Caco-2 (cell line): ENCODE measurements around the gene CLMP. TPM values are rescaled to one million over a fixed set of nuclear protein-coding genes. Genes with fewer than 3 reads are reported as not detected.
A peak's percentile ranks its signal among the peaks of the same experiment; 100 is the strongest.

Experiments used
- BruUV-seq: library from RNA; stranded (reverse); fragments of 400-500 nt; replicated peaks from 2 replicates; lab custom pipeline; 2021; lab: Mats Ljungman, UMichigan
- CTCF ChIA-PET: fragments of 300-600 bp; sonication (Branson Sonifier 250); formaldehyde crosslinking; loops from one replicate; lab custom pipeline; 2022; ENCODE audit warnings: antibody characterized with exemption; lab: Charles Lee
- POLR2A ChIA-PET: fragments of 300-600 bp; sonication (Branson Sonifier 250); formaldehyde crosslinking; loops from one replicate; lab custom pipeline; 2022; ENCODE audit warnings: antibody characterized with exemption; lab: Charles Lee
- DNase-seq, 2 experiments: peaks; one replicate each; pipeline versions ENCODE4 v3.0.0 to v3.0.0-alpha.2; 2020 to 2022
- H3K27me3 ChIP-seq: replicated peaks from 2 replicates; pipeline ENCODE4 v1.6.0; 2011; ENCODE audit warnings: low read length; ENCODE audit not compliant: control insufficient read depth, insufficient read depth
- H3K36me3 ChIP-seq: 2 replicates; pipeline ENCODE4 v1.5.1; 2011; ENCODE audit warnings: low read length; ENCODE audit not compliant: control insufficient read depth, insufficient read depth
- H3K4me1 ChIP-seq: fragments of 250-450 bp; sonication (Bioruptor Pico); 2 replicates; pipeline ENCODE4 v1.5.1; 2020; ENCODE audit warnings: mild to moderate bottlenecking
- H3K4me3 ChIP-seq: 2 replicates; pipeline ENCODE4 v1.5.1; 2011; ENCODE audit warnings: low read depth, mild to moderate bottlenecking, control low read depth, low read length
- H3K9me3 ChIP-seq: fragments of 250-450 bp; sonication (Bioruptor Pico); 2 replicates; pipeline ENCODE4 v1.5.1; 2020; ENCODE audit warnings: mild to moderate bottlenecking, moderate library complexity
- H3K27ac Mint-ChIP-seq: one replicate; pipeline ENCODE4 v1.8.0; 2022; ENCODE audit warnings: mixed read lengths; ENCODE audit not compliant: unreplicated experiment
- H3K27me3 Mint-ChIP-seq: one replicate; pipeline ENCODE4 v1.8.0; 2022; ENCODE audit warnings: mixed read lengths; ENCODE audit not compliant: insufficient read depth, unreplicated experiment
- H3K36me3 Mint-ChIP-seq: one replicate; pipeline ENCODE4 v1.8.0; 2022; ENCODE audit warnings: mild to moderate bottlenecking, mixed read lengths; ENCODE audit not compliant: insufficient read depth, unreplicated experiment
- H3K4me1 Mint-ChIP-seq: one replicate; pipeline ENCODE4 v1.8.0; 2022; ENCODE audit warnings: low read depth, mixed read lengths; ENCODE audit not compliant: unreplicated experiment
- H3K4me3 Mint-ChIP-seq: one replicate; pipeline ENCODE4 v1.8.0; 2022; ENCODE audit warnings: mild to moderate bottlenecking, moderate library complexity, mixed read lengths; ENCODE audit not compliant: unreplicated experiment
- H3K9me3 Mint-ChIP-seq: one replicate; pipeline ENCODE4 v1.8.0; 2022; ENCODE audit warnings: mixed read lengths; ENCODE audit not compliant: unreplicated experiment
- intact Hi-C: fragments of 100-400 bp; cut with micrococcal nuclease; formaldehyde crosslinking; loops from one replicate; pipeline ENCODE4 v1.10.0; 2022; ENCODE audit not compliant: unreplicated experiment
- total RNA-seq: library from RNA; stranded (reverse); gene quantifications from 2 replicates; pipeline ENCODE4 v1.2.3, GENCODE V29; 2022
- TF ChIP-seq, protein P1 (sequence below), 2 experiments: fragments of 200-600 bp in 1 of 2; IDR thresholded peaks; 1 replicate in 1 of 2; 2 replicates in 1 of 2; pipeline versions ENCODE4 v1.5.1 to v1.8.0; 2011 to 2022; ENCODE audit warnings: antibody characterized with exemption in 1 of 2, control low read depth in 1 of 2, inconsistent platforms in 1 of 2, low read depth in 1 of 2, low read length in 1 of 2, mild to moderate bottlenecking in 1 of 2, moderate library complexity in 1 of 2; ENCODE audit not compliant: insufficient read depth in 1 of 2, severe bottlenecking in 1 of 2, unreplicated experiment in 1 of 2

CLMP gene
- total RNA-seq, 1 experiment from 2014 or later, result 58.9 TPM

DNA sequence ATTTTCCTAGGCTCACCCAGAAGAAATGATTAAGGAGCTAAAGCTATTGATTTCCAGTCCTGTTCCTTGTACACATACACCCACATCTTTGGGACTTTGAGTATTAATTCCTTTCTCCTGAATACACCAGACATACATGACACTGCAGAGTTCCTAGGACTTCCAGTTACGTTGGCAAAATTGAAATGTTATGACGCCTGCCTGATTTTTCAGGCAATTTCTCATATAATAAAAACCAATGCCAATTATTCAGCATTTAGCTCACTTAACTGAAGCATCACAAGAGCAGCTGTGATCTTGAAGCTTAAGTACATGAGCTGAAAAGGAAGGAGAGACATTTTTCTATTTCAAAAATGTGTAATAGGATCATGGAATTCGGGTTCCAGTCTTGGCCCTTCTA lies 4.5 kb downstream of the CLMP start:
- Mint-ChIP-seq H3K9me3 (no peaks in the 10 kb centered on the region), H3K4me3 (no peak overlapping the region), H3K36me3 (peaks cover 4% of the 10 kb centered on the region), H3K27me3 (peaks cover 5% of the 10 kb centered on the region), H3K4me1 (peaks cover 14% of the 10 kb centered on the region), H3K27ac (no peak overlapping the region)
- BruUV-seq, result no TSS peak
- Histone ChIP-seq H3K4me1 (peaks cover 11% of the 10 kb centered on the region), H3K4me3 (no peak overlapping the region), H3K36me3 (no peaks in the 10 kb centered on the region), H3K27me3 (no peaks in the 10 kb centered on the region), H3K9me3 (no peaks in the 10 kb centered on the region)
- DNase-seq, result no peak
- ChIA-PET CTCF (interaction anchor here (1.8 kb wide), 1 partner anchor 57 kb away, joined by 4 read pairs; no protein-coding TSS in a partner anchor), POLR2A (interaction anchor here (0.9 kb wide), 1 partner anchor 41 kb away, joined by 3 read pairs; no protein-coding TSS in a partner anchor)
- TF ChIP-seq, protein P1, sequence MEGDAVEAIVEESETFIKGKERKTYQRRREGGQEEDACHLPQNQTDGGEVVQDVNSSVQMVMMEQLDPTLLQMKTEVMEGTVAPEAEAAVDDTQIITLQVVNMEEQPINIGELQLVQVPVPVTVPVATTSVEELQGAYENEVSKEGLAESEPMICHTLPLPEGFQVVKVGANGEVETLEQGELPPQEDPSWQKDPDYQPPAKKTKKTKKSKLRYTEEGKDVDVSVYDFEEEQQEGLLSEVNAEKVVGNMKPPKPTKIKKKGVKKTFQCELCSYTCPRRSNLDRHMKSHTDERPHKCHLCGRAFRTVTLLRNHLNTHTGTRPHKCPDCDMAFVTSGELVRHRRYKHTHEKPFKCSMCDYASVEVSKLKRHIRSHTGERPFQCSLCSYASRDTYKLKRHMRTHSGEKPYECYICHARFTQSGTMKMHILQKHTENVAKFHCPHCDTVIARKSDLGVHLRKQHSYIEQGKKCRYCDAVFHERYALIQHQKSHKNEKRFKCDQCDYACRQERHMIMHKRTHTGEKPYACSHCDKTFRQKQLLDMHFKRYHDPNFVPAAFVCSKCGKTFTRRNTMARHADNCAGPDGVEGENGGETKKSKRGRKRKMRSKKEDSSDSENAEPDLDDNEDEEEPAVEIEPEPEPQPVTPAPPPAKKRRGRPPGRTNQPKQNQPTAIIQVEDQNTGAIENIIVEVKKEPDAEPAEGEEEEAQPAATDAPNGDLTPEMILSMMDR (IDR thresholded peaks at IDR 0.05; ENCODE audit: insufficient read depth in 1 of 2, low read depth in 1 of 2, low read length in 1 of 2, severe bottlenecking in 1 of 2, unreplicated experiment in 1 of 2), result no peak
- intact Hi-C loops, result no loop called here

DNA sequence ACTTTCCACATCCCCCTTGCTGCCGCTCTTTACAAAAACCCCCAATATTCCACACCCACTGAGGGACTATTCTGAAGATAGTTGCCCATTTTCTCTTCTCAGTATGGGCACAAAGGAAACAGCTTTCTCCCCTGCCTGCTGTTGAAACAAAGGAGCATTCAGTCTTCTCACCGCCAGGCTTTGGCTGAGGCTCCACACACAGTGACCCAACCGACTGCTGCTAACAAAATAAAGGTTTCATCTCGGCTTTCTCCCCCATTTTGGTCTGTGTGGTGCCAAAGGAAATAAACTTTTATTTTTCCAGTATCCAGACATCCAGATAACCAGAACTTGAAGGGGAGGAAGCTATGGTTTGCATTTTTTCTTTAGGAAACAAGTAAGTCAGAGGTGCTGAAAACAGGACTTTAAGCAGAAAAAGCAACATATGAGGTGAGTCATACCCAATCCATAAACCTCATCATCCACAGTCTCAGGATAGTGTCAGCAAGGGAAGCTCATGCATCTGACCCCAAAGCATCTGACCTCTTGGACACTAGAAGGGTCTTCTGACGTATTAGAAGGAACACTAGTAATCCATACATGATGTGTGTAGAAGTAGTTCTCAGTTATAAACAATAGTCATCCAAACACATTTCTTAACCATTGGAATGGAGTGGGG lies 6.4 kb downstream of the CLMP start:
- no peaks in the 10 kb centered on the region for H3K36me3 ChIP-seq
- no peak for DNase-seq
- no peak overlapping the region for H3K4me3 ChIP-seq
- Mint-ChIP-seq H3K36me3 (no peaks in the 10 kb centered on the region), H3K27ac (no peak overlapping the region), H3K4me1 (peaks cover 11% of the 10 kb centered on the region), H3K4me3 (no peak overlapping the region), H3K27me3 (no peaks in the 10 kb centered on the region), H3K9me3 (no peaks in the 10 kb centered on the region)
- no peaks in the 10 kb centered on the region for H3K9me3 ChIP-seq
- POLR2A ChIA-PET, result no interaction called here
- no TSS peak for BruUV-seq
- H3K27me3 ChIP-seq, result no peaks in the 10 kb centered on the region
- intact Hi-C loops, result no loop called here
- TF ChIP-seq, protein P1 (IDR thresholded peaks at IDR 0.05; ENCODE audit: insufficient read depth in 1 of 2, low read depth in 1 of 2, low read length in 1 of 2, severe bottlenecking in 1 of 2, unreplicated experiment in 1 of 2), result no peak
- CTCF ChIA-PET, result interaction anchor here (1.0 kb wide), 1 partner anchor 59 kb away, joined by 3 read pairs; no protein-coding TSS in a partner anchor
- peaks cover 19% of the 10 kb centered on the region for H3K4me1 ChIP-seq

DNA sequence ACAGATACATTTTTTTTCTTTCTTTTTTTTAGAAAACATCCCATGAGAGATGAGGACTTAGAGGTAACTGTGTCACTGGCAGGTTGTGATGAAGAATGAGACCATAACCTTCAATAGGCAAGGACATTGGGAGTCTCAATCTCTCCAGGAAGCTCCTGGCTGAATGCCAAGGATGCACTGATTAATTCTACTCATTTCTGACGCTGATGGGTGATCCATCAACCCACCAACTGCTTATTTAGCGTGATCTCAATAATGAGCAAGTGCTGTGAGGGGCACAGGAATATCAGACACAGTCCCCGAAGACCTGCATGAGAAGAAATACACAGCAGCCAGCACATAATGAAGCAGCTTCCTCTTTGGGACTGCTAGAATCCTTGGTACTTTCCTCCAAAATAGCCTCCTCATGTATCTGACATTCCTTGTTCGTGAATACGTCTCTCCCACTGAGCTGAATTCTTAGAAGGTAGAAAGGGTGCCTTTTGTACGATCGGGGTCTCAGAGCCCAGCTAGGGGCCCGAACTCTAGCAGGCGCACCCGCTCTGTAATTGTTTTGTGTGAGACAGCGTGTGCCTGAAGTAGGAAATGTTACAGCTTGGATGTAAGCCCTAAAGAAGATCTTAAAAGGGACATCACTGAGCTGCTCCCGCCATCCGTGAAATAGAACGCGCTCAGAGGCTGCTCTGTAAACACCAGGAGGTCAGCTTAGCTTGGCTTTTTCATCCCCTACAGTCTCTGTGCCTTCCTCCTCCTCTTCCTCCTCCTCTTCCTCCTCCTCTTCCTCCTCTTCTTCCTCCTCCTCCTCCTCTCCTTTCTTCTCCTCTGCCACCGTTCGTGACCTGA lies 7.2 kb downstream of the CLMP start:
- H3K36me3 ChIP-seq, result no peaks in the 10 kb centered on the region
- TF ChIP-seq, protein P1 (IDR thresholded peaks at IDR 0.05; ENCODE audit: insufficient read depth in 1 of 2, low read depth in 1 of 2, low read length in 1 of 2, severe bottlenecking in 1 of 2, unreplicated experiment in 1 of 2), result no peak
- POLR2A ChIA-PET, result no interaction called here
- intact Hi-C loops, result no loop called here
- peaks cover 1% of the 10 kb centered on the region for H3K36me3 Mint-ChIP-seq
- H3K27me3 Mint-ChIP-seq, result no peaks in the 10 kb centered on the region
- no peaks in the 10 kb centered on the region for H3K9me3 Mint-ChIP-seq
- H3K27me3 ChIP-seq, result no peaks in the 10 kb centered on the region
- CTCF ChIA-PET, result interaction anchor here (0.8 to 1.0 kb wide), 2 partner anchors 24 to 59 kb away, joined by 3 read pairs; no protein-coding TSS in a partner anchor
- peaks cover 11% of the 10 kb centered on the region for H3K4me1 Mint-ChIP-seq
- BruUV-seq, result no TSS peak
- no peaks in the 10 kb centered on the region for H3K9me3 ChIP-seq
- no peak overlapping the region for H3K4me3 ChIP-seq
- H3K4me1 ChIP-seq, result peaks cover 15% of the 10 kb centered on the region
- H3K4me3 Mint-ChIP-seq, result no peak overlapping the region
- peak in 1 of 2 experiments; percentile 8 for DNase-seq
- H3K27ac Mint-ChIP-seq, result no peak overlapping the region
